ENCODE results near the gene RABL6.
"Not testable (repeated sequence)": the region's sequence is repeated elsewhere in the genome, so short reads cannot be mapped to it uniquely, and the experiment has no call there.

The RABL6 gene

DNA sequence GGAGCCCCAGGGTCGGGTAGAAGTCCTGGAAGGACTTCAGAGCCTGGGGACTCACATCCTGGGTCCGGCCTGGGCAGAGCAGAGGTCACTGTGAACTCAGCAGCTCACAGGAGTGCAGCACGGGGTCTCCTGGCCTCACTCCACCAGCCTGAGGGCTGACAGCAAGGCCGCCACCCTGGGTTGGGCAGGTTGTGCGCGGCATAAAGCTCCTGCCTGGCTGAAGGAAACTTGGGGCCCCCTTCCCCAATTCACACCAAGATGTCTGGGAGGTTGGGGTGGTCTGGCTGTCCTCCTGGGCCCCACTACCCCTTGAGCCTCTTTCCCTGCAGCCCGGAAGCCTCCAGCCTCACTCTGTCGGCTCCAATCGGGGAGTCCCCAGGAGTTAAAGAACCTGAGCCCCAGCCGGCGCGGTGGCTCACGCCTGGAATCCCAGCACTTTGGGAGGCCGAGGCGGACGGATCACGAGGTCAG, 45.5 kb upstream of the RABL6 start:
- DNase-seq (ENCODE audit: low read depth) = no peak
- TF ChIP-seq, protein P1, sequence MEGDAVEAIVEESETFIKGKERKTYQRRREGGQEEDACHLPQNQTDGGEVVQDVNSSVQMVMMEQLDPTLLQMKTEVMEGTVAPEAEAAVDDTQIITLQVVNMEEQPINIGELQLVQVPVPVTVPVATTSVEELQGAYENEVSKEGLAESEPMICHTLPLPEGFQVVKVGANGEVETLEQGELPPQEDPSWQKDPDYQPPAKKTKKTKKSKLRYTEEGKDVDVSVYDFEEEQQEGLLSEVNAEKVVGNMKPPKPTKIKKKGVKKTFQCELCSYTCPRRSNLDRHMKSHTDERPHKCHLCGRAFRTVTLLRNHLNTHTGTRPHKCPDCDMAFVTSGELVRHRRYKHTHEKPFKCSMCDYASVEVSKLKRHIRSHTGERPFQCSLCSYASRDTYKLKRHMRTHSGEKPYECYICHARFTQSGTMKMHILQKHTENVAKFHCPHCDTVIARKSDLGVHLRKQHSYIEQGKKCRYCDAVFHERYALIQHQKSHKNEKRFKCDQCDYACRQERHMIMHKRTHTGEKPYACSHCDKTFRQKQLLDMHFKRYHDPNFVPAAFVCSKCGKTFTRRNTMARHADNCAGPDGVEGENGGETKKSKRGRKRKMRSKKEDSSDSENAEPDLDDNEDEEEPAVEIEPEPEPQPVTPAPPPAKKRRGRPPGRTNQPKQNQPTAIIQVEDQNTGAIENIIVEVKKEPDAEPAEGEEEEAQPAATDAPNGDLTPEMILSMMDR (conservative IDR thresholded peaks at IDR 0.05; ENCODE audit: low read length) = no peak

DNA sequence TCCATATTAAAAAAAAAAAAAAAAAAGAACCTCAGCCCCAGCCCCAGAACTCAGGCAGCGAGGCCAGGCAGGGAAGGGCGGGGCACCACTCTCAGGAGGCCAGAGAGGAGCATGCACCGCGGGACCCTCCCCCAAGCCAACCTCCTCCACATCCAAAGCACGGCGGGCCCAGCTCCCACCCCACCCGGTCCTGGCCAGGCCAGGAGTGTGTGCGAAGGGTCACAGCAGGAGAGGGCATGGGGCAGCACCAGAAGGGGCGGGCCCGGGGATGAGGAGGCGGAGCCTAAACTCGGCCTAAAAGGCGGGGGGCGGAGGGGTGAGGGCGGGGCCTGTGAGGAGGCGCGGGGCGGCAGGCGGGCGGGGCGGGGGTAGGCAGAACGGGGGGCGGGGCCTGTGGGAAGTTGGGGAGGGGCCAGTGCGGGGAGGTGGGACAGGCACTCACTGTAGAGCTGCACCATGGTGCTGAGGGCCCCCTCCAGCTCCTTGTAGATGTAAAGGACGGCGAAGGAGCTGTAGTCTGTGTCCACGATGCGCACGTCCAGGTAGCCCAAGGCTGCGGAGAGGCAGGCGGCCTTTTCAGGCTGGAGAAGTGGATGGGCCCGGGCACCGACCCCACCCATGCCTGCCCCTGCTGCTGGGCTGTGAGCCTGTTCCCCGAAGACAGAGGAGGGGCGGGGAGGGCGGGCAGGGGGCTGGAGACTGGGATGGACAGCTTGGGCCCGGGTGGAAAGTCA, 44.7 kb upstream of the RABL6 start:
- H3K4me3 ChIP-seq (ENCODE audit: low read length) = no peak overlapping the region
- TF ChIP-seq, protein P1 (conservative IDR thresholded peaks at IDR 0.05; ENCODE audit: low read length) = no peak
- DNase-seq (ENCODE audit: low read depth) = no peak

More for the DNA sequence above, 45.5 kb upstream of the RABL6 start:
- H3K4me3 ChIP-seq (ENCODE audit: low read length) = no peak overlapping the region

DNA sequence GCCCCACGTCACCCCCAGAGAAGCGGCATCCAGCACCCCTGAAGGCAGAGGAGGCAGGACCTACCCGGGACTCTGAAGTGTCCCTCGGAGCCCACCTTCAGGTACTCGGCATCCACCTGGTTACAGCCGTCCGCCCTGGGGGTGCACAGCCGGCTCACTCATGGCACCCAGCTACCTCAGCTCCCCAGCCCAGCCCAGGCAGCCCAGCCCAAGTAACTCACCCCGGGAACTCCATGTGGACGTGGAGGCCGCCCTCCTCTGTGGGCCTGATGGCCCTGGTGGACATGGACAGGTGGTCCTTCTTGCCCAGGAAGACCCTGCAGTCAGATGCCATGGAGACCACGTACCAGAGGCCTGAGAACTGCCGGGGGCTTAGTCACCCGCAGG, 44.1 kb upstream of the RABL6 start:
- H3K4me3 ChIP-seq (ENCODE audit: low read length) = no peak overlapping the region
- no peak for DNase-seq (ENCODE audit: low read depth)
- TF ChIP-seq, protein P1 (conservative IDR thresholded peaks at IDR 0.05; ENCODE audit: low read length) = no peak

DNA sequence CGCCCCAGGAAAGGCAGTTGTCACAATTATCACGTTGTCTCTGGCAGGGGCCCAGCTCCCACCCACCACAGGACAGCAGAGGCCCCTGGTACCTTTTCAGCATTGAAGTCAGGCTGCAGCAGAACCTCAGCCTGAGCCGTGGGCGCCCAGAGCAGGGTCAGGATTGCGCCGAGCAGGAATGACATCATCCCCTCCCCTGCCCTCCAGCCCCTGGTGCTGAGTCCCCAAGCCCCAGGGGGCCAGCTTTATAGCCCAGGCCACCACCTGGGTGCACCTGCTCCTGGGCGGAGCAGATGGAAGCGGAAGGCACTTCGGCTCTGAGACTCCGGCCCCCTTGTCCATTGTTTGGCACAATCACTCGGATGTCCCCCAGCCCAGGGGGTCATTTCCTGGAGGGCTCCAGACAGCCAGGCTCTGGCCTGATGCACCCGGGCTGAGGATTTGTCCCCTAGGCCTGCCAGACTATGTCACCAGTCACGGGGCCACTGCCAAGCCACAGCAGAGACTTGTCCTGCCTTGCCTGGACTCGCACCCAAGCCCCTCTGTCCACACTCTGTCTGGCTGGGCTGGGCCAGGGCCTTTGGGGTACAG, 43.4 kb upstream of the RABL6 start, which contains the start of gene LCN15:
TSS of gene LCN15 (minus strand) at position 218 of the 591 bp plus-strand sequence. CDS start at position 188, 30 bp downstream.
- no peak for DNase-seq (ENCODE audit: low read depth)
- TF ChIP-seq, protein P1 (conservative IDR thresholded peaks at IDR 0.05; ENCODE audit: low read length) = no peak
- no peak within 1 kb of the TSS for H3K4me3 ChIP-seq (ENCODE audit: low read length)

DNA sequence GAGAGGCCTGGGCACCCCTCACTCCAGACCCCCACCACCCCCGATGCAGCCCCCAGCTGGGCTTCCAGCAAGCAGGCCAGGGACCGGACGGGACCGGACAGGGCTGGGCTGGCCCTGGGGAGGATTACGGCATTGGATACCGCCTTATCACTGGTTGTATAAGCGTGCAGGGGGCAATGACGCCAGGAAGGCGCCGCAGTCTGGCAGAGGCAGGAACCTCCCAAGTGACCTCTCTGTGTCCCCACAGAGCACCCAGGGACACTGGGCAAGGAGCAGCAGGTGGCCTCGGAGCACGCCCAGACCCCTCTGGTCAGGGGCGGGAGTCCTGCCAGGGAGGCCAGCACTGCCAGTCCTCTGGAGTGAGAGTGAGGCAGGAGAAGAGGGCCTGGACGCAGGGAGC, 42.7 kb upstream of the RABL6 start:
- no peak for DNase-seq (ENCODE audit: low read depth)
- TF ChIP-seq, protein P1 (conservative IDR thresholded peaks at IDR 0.05; ENCODE audit: low read length) = no peak
- H3K4me3 ChIP-seq (ENCODE audit: low read length) = no peak overlapping the region

DNA sequence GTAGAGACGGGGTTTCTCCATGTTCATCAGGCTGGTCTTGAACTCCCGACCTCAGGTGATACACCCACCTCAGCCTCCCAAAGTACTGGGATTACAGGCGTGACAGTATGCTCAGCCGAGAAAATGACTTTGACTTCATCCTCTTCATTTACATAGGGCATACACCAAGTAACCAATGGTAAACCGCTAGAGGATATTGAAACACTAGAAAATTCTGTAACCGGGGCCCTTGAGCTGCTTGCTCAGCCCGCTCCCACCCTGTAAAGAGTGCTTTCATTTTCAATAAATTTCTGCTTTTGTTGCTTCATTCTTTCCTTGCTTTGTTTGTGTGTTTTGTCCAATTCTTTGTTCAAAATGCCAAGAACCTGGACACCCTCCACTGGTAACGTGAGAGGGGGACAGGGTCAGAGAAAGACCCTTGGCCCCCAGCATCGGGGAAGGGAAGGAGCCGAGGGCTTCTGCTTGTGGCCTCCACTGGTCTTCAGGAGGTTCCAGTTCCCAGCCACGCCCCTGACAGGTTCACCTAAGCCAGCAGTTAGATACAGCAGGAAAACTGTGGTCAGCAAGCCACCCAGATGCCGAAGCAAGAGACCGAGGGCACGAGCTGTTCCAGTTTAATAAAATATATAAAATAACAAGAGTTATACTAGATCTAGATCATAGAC, 41.9 kb upstream of the RABL6 start:
- not testable (repeated sequence) for H3K4me3 ChIP-seq (ENCODE audit: low read length)

DNA sequence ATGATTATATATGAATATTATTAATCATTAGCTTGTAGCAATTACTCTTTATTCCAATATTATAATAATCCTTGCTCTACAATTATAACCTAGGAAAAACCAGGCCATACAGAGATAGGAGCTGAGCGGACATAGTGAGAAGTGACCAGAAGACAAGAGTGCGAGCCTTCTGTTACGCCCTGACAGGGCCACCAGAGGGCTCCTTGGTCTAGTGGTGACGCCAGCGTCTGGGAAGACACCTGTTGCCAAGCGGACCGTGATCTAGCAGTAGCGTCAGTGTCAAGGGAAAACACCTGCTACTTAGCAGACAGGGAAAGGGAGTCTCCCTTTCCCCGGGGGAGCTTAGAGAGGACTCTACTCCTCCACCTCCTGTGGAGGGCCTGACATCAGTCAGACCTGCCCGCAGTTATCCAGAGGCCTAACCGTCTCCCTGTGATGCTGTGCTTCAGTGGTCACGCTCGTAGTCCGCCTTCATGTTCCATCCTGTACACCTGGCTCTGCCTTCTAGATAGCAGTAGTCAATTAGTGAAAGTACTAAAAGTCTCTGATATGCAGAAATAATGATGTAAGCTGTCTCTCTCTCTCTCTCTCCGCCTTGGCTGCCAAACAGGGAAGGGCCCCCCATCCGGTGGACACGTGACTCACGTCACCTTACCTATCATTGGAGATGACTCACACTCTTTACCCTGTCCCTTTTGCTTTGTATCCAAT, 41.2 kb upstream of the RABL6 start:
- DNase-seq (ENCODE audit: low read depth) = peak; percentile 34
- not testable (repeated sequence) for H3K4me3 ChIP-seq (ENCODE audit: low read length)
- TF ChIP-seq, protein P1 (conservative IDR thresholded peaks at IDR 0.05; ENCODE audit: low read length) = peak; percentile 31; the same call in 1 of the 2 replicates

More for the DNA sequence above, 41.9 kb upstream of the RABL6 start:
- DNase-seq (ENCODE audit: low read depth) = not testable (repeated sequence)

All from AG10803 (cell line).